ENCODE results near the gene PLEKHM3. TPM values are rescaled to one million over a fixed set of nuclear protein-coding genes. Genes with fewer than 3 reads are reported as not detected.

Gene PLEKHM3
- total RNA-seq, 4 donors from 2014 or later, result 14.9 to 28.3 (median 21.0) TPM

GRCh38 chr2:207871911-207872310 lies 153.4 kb downstream of the PLEKHM3 start:
- 94% methylated on average over 2 of the region's 2 CpGs for WGBS
- H3K36me3 ChIP-seq, result no peaks in the 10 kb centered on the region
- H3K27ac ChIP-seq, result no peak overlapping the region
- DNase-seq (ENCODE audit: low spot score in 2 of 2), result no peak
- no peak overlapping the region for H3K4me3 ChIP-seq
- no peaks in the 10 kb centered on the region for H3K27me3 ChIP-seq
- TF ChIP-seq POLR2AphosphoS5 (IDR thresholded peaks at IDR 0.05) (no peak), POLR2A (IDR thresholded peaks at IDR 0.05) (no peak), CTCF (IDR thresholded peaks at IDR 0.05) (no peak), EP300 (IDR thresholded peaks at IDR 0.05) (no peak)
- no peaks in the 10 kb centered on the region for H3K4me1 ChIP-seq
- no peaks in the 10 kb centered on the region for H3K9me3 ChIP-seq

GRCh38 chr2:207871506-207871905 lies 153.8 kb downstream of the PLEKHM3 start:
- DNase-seq (ENCODE audit: low spot score in 2 of 2), result no peak
- no peaks in the 10 kb centered on the region for H3K9me3 ChIP-seq
- H3K4me3 ChIP-seq, result no peak overlapping the region
- H3K4me1 ChIP-seq, result no peaks in the 10 kb centered on the region
- WGBS, result 84% methylated on average over 1 of the region's 1 CpG
- no peaks in the 10 kb centered on the region for H3K27me3 ChIP-seq
- H3K36me3 ChIP-seq, result no peaks in the 10 kb centered on the region
- H3K27ac ChIP-seq, result no peak overlapping the region
- no peak for TF ChIP-seq POLR2A (IDR thresholded peaks at IDR 0.05)
- TF ChIP-seq POLR2AphosphoS5 (IDR thresholded peaks at IDR 0.05), result no peak
- TF ChIP-seq EP300 (IDR thresholded peaks at IDR 0.05), result no peak
- TF ChIP-seq CTCF (IDR thresholded peaks at IDR 0.05), result no peak

GRCh38 chr2:207870814-207871213 lies 154.5 kb downstream of the PLEKHM3 start:
- Histone ChIP-seq H3K36me3 (no peaks in the 10 kb centered on the region), H3K27ac (no peak overlapping the region), H3K27me3 (no peaks in the 10 kb centered on the region), H3K9me3 (no peaks in the 10 kb centered on the region), H3K4me1 (no peaks in the 10 kb centered on the region), H3K4me3 (no peak overlapping the region)
- 94% methylated on average over 4 of the region's 4 CpGs for WGBS
- no peak for TF ChIP-seq CTCF (IDR thresholded peaks at IDR 0.05)
- TF ChIP-seq EP300 (IDR thresholded peaks at IDR 0.05), result no peak
- no peak for TF ChIP-seq POLR2AphosphoS5 (IDR thresholded peaks at IDR 0.05)
- TF ChIP-seq POLR2A (IDR thresholded peaks at IDR 0.05), result no peak
- DNase-seq (ENCODE audit: low spot score in 2 of 2), result no peak

- Histone ChIP-seq H3K27me3 (no peaks in the 10 kb centered on the region), H3K4me1 (no peaks in the 10 kb centered on the region), H3K4me3 (no peak overlapping the region), H3K36me3 (no peaks in the 10 kb centered on the region), H3K9me3 (no peaks in the 10 kb centered on the region), H3K27ac (no peak overlapping the region)
- no peak for TF ChIP-seq POLR2A (IDR thresholded peaks at IDR 0.05)
- TF ChIP-seq CTCF (IDR thresholded peaks at IDR 0.05), result no peak
- TF ChIP-seq EP300 (IDR thresholded peaks at IDR 0.05), result no peak
- TF ChIP-seq POLR2AphosphoS5 (IDR thresholded peaks at IDR 0.05), result no peak
- DNase-seq (ENCODE audit: low spot score in 2 of 2), result no peak
- WGBS, result 88% methylated on average over 7 of the region's 7 CpGs
These were observed 155.2 kb downstream of the PLEKHM3 start for GRCh38 chr2:207869784-207870778.

- H3K27ac ChIP-seq, result no peak overlapping the region
- TF ChIP-seq EP300 (IDR thresholded peaks at IDR 0.05) (no peak), CTCF (IDR thresholded peaks at IDR 0.05) (no peak), POLR2A (IDR thresholded peaks at IDR 0.05) (no peak), POLR2AphosphoS5 (IDR thresholded peaks at IDR 0.05) (no peak)
- 66% methylated on average over 5 of the region's 5 CpGs for WGBS
These were observed 156.3 kb downstream of the PLEKHM3 start for GRCh38 chr2:207868855-207869596.

More at GRCh38 chr2:207868855-207869596, 156.3 kb downstream of the PLEKHM3 start:
- H3K36me3 ChIP-seq, result no peaks in the 10 kb centered on the region
- H3K4me1 ChIP-seq, result no peaks in the 10 kb centered on the region
- H3K27me3 ChIP-seq, result no peaks in the 10 kb centered on the region
- no peak overlapping the region for H3K4me3 ChIP-seq
- no peak for DNase-seq (ENCODE audit: low spot score in 2 of 2)
- no peaks in the 10 kb centered on the region for H3K9me3 ChIP-seq
